Placental epithelial cell (primary cell): Measurements from ENCODE around the gene PHKG2. TPM values are rescaled to one million over a fixed set of nuclear protein-coding genes. Genes with fewer than 3 reads are reported as not detected.

ENCODE experiments used
- small RNA-seq: library from RNA; depleted of rRNA; stranded (forward); fragments of <200 nt; gene quantifications from one replicate; pipeline ENCODE3, GENCODE V24; 2012
- total RNA-seq: library from RNA; depleted of rRNA; stranded (reverse); fragments of >200 nt; gene quantifications from 2 replicates; pipeline ENCODE4 v1.2.3, GENCODE V29; 2012

PHKG2 gene, protein sequence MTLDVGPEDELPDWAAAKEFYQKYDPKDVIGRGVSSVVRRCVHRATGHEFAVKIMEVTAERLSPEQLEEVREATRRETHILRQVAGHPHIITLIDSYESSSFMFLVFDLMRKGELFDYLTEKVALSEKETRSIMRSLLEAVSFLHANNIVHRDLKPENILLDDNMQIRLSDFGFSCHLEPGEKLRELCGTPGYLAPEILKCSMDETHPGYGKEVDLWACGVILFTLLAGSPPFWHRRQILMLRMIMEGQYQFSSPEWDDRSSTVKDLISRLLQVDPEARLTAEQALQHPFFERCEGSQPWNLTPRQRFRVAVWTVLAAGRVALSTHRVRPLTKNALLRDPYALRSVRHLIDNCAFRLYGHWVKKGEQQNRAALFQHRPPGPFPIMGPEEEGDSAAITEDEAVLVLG
- total RNA-seq, result 28.4 and 30.2 TPM in 2 replicates

DNA sequence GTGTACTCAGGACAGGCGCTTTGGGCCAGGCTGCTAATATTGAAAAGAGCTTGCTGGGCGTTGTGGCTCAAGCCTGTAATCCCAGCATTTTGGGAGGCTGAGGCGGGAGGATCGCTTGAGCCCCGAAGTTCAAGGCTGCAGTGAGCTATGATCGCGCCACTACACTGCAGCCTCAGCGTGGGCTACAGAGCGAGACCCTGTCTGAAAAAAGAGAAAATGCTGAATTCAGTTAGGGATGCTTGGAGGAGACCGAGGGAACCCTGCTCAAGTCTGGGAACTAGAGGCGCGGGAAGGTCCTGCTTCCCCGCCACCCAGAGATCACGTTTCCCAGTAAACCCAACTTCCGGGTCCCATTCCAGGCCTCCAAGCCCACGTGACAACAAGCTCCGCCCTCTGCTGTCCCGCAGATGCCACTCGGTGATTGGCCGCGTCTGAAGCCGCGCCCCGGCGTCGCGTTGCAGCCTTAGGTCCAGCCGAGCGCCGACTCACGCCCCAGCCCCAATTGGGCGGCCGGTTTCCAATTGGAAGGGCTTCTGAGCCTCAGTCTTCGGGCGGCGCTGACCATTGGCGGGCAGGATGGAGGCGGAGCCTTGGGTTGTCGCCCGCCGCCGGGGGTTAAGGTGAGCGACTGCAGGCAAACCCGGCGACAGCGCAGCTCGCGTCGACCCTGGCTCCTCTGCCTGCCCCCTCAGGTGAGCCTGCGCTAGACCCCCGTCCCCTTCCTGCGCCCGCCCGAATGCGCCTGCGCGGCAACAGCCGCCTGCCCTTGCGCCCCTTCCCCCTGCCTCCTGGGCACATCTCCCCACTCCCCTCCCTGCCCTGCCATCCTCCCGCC, at the start of gene PHKG2:
PHKG2 (plus strand) TSS at position 627 of the 835 bp plus-strand sequence. CDS start 396 bp downstream, outside the sequence.

DNA sequence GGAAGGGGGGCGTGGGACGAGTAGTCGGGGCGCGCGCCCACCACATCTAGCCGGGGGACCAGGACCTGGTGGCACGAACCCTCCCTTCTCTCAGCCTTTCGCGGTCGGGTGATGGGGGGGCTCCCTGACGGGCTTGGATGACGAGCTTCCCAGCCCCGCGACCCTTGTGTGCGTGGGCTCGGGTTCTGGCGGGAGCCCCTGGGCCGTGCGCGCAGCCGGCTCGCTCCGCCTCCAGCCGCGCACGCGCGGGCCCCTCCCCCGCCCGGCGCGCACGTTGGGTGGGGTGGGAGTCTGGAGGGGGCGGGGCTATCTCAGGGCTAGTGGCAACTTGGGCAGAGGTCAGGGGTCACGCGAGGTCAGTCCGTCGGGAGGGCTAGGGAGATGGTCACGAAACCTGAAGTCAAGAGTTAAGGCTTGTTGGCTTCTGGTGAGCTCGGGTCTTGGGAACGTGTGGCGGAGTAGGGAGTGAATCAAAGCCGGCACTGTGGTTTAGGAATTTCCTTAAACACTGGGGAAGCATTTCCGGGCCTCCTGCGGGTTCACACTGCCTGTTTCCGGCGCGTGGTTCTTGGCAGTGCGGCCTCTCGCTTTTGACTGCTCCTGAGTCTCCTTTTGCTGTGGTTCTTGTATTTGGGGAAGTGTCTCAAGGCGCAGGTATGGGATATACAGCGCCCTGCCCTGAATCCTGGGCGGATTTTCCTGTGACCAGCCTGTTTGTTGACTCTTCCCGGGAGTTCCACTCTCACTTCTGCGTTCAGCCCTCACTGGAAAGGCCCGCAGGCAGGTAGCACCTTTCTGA, 49.2 kb upstream of the PHKG2 start, which contains the start of gene SRCAP:
SRCAP (plus strand) TSS at position 356 of the 799 bp plus-strand sequence. CDS start 1,654 bp downstream, outside the sequence.

DNA sequence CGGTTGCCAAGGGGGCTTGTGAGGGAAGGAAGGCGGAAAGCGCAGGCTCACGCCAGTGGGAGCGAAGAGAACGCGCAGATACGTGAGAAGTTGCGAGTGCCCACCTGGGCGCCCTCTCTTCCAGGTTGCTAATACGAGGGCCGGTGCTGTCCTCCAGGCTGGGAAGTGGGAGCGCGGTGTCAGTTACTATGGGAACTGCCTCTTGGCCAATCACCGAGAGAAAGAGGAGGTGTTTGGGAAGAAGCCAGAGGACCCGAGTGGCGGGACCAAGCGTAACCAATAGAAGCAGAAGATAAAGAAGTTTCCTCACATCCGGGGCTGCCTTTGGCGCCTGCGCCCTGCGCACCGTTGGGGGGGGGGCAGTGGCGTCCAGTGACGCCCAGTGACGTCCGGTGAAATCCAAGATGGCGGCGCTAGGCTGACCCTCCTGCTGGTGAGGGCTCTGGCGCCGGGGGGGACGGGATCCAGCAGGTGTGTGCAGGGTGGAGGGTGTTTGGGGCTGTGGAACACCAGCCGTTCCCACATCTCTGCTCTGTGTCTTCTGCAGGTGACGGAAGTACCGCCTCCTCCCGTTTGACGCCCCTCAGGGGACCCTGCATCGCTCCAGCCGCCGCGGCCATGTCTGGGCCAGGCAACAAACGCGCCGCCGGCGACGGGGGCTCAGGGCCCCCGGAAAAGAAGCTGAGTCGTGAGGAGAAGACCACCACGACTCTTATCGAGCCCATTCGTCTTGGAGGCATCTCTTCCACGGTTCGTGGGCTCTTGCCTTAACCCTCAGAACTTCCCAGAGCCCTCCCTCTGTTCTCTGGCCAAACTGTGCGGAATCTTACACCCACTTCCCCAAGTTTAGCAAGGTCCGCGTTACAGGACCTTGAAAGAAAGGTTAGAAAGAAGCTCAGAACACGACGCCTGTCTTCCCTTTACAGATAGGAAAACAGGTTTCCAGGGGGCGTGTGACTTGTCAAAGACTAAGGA, 14.0 kb downstream of the PHKG2 start, which contains the start of the genes CFAP119 and RNF40:
CFAP119 (minus strand) TSS at position 135 of the 975 bp plus-strand sequence. CDS start 314 bp downstream, outside the sequence.
RNF40 (plus strand) TSS at position 395 of the 975 bp plus-strand sequence; CDS start at position 619, 224 bp downstream.

DNA sequence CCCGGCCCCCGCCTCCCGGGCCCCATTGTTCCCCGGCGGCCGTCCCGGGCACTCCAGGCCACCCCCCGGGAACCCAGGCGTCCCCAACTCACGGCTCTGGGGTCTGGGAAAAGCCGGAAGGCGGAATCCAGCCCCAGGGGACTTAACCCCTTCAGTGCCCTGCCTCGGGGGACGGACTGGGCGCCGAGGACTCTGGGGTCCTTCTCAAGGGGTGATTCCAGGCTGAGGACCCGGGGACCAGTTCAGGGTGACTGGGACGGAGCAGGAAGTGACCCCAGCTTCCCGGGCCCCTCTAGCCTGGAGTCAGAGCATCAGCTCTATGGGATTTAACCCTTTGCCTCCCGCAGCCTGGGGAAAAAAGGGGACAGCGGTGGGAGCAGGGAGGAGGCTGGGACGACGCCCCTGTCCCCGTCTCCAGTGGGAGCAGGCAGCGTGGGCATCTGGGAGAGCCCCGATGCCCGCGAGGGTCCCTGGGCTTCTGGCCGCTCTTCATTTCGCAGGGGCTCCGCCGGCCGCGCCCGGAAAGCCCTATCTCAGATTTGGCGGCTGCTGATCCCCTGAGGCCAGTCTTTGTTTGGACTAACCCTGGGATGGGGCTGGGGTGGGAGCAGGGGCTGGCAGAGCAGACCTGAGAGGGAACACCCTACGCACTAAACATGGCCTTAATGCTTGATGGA, 38.8 kb downstream of the PHKG2 start, which contains the start of gene ZNF629:
ZNF629 (minus strand) TSS at position 270 of the 677 bp plus-strand sequence. CDS start 2,723 bp downstream, outside the sequence.

Small RNAs within 50 kb of the gene (small RNA-seq; reads per million reads assigned to genes)
- gene RNU6-1043P, result not detected
- 682 reads per million, percentile 99 among the genes with 10 or more reads in this experiment for gene SNORA30

Other genes with a start within 250 kb of the PHKG2 start
- gene ZNF768, start 221.9 kb upstream of the PHKG2 start, total RNA-seq, result 28.7 and 36.7 TPM in 2 replicates
- gene ZNF747, start 213.6 kb upstream of the PHKG2 start, total RNA-seq, result 21.5 and 25.1 TPM in 2 replicates
- gene ZNF764, start 190.1 kb upstream of the PHKG2 start, total RNA-seq, result 6.6 and 7.5 TPM in 2 replicates
- 5.1 and 14.5 TPM in 2 replicates for gene ZNF688, start 176.7 kb upstream of the PHKG2 start, total RNA-seq
- 9.2 and 14.1 TPM in 2 replicates for gene ZNF785, start 162.7 kb upstream of the PHKG2 start, total RNA-seq
- gene ZNF689, start 138.0 kb upstream of the PHKG2 start, total RNA-seq, result 5.9 and 10.7 TPM in 2 replicates
- gene PRR14, start 97.5 kb upstream of the PHKG2 start, total RNA-seq, result 7.9 and 11.3 TPM in 2 replicates
- gene FBRS, start 90.0 kb upstream of the PHKG2 start, total RNA-seq, result 31.6 and 47.1 TPM in 2 replicates
- gene SRCAP, start 49.3 kb upstream of the PHKG2 start, total RNA-seq, result 25.1 and 38.8 TPM in 2 replicates
- 2.7 and 3.0 TPM in 2 replicates for gene CFAP119, start 13.6 kb downstream of the PHKG2 start, total RNA-seq
- 67.5 and 76.0 TPM in 2 replicates for gene RNF40, start 13.9 kb downstream of the PHKG2 start, total RNA-seq
- 21.7 and 22.4 TPM in 2 replicates for gene ZNF629, start 38.8 kb downstream of the PHKG2 start, total RNA-seq
- gene BCL7C, start 145.7 kb downstream of the PHKG2 start, total RNA-seq, result 42.0 and 53.0 TPM in 2 replicates
- 4.9 and 7.5 TPM in 2 replicates for gene CTF1, start 148.2 kb downstream of the PHKG2 start, total RNA-seq
- 28.7 and 33.4 TPM in 2 replicates for gene FBXL19, start 175.1 kb downstream of the PHKG2 start, total RNA-seq
- 49.3 and 69.9 TPM in 2 replicates for gene ORAI3, start 200.6 kb downstream of the PHKG2 start, total RNA-seq
- 4.7 and 5.0 TPM in 2 replicates for gene SETD1A, start 209.3 kb downstream of the PHKG2 start, total RNA-seq
- 13.7 and 16.5 TPM in 2 replicates for gene HSD3B7, start 236.8 kb downstream of the PHKG2 start, total RNA-seq